ENCODE results near the gene OR7G1. TPM values are rescaled to one million over a fixed set of nuclear protein-coding genes. Genes with fewer than 3 reads are reported as not detected.

The OR7G1 gene, protein sequence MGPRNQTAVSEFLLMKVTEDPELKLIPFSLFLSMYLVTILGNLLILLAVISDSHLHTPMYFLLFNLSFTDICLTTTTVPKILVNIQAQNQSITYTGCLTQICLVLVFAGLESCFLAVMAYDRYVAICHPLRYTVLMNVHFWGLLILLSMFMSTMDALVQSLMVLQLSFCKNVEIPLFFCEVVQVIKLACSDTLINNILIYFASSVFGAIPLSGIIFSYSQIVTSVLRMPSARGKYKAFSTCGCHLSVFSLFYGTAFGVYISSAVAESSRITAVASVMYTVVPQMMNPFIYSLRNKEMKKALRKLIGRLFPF
- total RNA-seq = not detected

DNA sequence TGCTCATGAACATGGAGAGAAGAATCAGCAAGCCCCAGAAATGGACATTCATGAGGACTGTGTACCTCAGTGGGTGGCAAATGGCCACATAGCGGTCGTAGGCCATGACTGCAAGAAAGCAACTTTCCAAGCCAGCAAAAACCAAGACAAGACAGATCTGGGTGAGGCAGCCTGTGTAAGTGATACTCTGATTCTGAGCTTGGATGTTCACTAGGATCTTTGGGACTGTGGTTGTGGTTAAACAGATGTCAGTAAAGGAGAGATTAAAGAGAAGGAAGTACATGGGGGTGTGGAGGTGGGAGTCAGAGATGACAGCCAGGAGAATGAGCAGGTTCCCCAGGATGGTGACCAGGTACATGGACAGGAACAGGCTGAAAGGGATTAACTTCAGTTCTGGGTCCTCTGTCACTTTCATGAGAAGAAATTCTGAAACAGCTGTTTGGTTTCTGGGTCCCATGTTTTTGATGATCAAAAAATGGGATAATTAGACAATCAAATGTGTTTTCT is at the start of gene OR7G1:
OR7G1 (minus strand) TSS at position 457 of the 507 bp plus-strand sequence; CDS start at position 457, 0 bp downstream.

DNA sequence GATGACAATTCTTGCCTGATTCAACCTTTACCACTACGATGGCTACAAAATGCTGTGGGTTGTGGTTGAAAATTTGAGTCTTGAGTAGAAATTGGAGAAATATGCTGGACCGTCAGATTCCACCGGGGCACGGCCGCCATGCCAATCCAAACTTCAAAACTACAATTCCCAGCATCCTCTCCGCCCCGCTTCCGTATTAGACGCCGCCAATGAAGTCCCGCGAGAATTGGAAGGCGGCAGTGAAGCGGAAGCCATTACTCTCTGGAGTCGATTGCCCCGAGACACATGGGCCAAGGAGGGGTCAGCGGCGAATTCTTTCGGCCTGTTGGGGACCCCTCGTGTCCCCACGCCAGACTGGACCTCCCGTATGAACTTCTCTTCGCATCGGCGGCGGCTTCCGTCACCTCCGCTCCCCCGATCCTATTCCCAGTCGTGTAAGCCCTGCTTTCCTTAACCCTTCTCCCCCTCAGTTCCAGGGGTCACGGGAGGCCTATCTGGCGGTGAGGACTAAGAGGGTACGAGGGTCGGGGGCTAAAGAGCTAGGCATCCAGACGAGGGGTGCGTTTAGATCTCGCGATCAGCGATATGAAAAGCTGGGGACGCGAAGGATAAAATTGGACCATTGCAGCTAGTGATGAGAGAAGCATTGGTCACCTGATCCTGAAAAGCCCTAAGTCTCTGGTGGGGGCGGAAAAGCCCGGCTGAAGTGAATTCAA is 24.8 kb upstream of the OR7G1 start, which contains the start of gene ZNF317:
ZNF317 (plus strand) TSS at position 239 of the 716 bp plus-strand sequence. CDS start 15,620 bp downstream, outside the sequence.

DNA sequence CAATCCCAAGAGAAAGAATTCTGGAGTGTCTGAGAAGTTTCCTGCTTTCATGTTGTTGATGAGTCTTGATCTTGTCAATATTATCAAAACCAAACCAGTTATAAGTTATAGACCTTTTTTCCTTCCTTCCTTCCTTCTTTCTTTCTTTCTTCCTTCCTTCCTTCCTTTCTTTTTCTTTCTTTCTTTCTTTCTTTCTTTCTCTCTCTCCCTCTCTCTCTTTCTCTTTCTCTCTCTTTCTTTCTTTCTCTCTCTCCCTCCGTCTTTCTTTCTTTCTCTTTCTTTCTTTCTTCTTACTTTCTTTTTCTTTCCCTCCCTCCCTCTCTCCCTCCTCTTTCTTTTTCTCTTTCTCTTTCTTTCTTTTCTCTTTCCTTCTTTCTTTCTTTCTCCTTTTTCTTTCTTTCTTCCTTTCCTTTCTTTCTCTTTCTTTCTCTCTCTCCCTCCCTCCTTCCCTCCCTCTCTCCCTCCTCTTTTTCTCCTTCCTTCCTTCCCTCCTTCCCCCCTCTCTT is 11.4 kb upstream of the OR7G1 start, which contains the start of gene OR7G3:
OR7G3 (minus strand) TSS at position 51 of the 506 bp plus-strand sequence; CDS start at position 51, 0 bp downstream.

DNA sequence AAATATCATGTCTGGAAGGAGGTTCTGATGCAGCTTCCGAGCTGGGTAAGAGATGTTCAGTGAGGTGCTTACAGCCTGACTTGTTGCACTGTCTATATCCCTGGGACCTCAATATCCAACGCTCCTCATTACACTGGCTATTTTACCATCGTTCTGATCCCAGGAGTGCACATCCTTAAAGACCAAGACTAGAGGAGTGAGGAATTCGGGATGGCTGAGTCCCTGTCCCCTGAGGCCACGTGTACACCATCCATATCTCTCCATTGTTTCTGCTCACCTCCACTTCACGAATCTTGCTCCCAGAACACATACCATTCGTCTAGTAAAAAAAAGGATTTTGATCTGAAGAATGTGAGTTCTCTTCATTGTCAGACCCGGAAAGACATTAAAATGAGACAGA is 8.2 kb downstream of the OR7G1 start, which contains the start of gene OR7G2:
OR7G2 (minus strand) TSS at position 101 of the 400 bp plus-strand sequence. CDS start 4,232 bp downstream, outside the sequence.

DNA sequence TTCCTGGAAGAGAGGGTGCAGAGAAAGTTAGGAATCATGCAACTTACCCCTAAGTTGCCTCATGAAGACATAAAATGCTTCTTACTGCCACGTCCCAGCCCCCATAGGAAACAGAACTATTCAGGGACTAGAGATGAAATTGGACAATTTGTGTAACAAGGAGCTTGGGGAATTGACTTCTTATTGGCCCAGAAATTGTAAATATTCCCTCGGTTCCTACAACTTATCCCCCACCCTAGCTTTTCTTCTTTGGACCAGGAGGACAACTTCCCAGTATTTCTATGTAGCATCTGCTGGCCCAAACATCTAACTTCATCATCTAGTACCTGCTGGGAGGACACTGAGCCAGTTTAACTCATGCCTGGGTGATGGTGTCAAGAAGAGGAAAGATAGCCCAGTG is 28.8 kb downstream of the OR7G1 start, which contains the start of gene OR1M1:
OR1M1 (plus strand) TSS at position 301 of the 400 bp plus-strand sequence. CDS start 6,184 bp downstream, outside the sequence.

Small RNA genes within 50 kb of the gene (small RNA-seq; reads per million reads assigned to genes)
- gene OR1M4P = 0 reads per million in 2 donors

Other genes with a start within 250 kb of the OR7G1 start
- not detected for gene MUC16, start 105.4 kb downstream of the OR7G1 start, total RNA-seq
- not detected for gene OR1M1, start 28.7 kb downstream of the OR7G1 start, total RNA-seq
- gene OR7G2, start 8.3 kb downstream of the OR7G1 start, total RNA-seq = not detected
- not detected for gene OR7G3, start 11.2 kb upstream of the OR7G1 start, total RNA-seq
- 10 to 100 TPM; 22.4 to 25.6 TPM for gene ZNF317, start 24.6 kb upstream of the OR7G1 start, total RNA-seq
- gene OR7D2, start 63.2 kb upstream of the OR7G1 start, total RNA-seq = under 1 TPM in 1 of 2 donors, not detected in 1; under 0.01 TPM
- gene OR7D4, start 103.8 kb upstream of the OR7G1 start, total RNA-seq = not detected
- gene OR7E24, start 135.2 kb upstream of the OR7G1 start, total RNA-seq = not detected
- gene ZNF699, start 194.1 kb upstream of the OR7G1 start, total RNA-seq = 1 to 10 TPM; 5.3 to 7.2 TPM
- 10 to 100 TPM in 1 of 2 donors, 1 to 10 TPM in 1; 8.3 to 11.0 TPM for gene ZNF559, start 208.4 kb upstream of the OR7G1 start, total RNA-seq
- gene ZNF177, start 247.2 kb upstream of the OR7G1 start, total RNA-seq = 1 to 10 TPM in 1 of 2 donors, under 1 TPM in 1; 0.33 to 1.0 TPM